ENCODE results near the gene ZC3H18.

- TF ChIP-seq PKNOX1 (IDR thresholded peaks at IDR 0.05) (no peak), HDGF (IDR thresholded peaks at IDR 0.05; ENCODE audit: borderline replicate concordance) (no peak), L3MBTL2 (conservative IDR thresholded peaks at IDR 0.05) (no peak)
Observed at GRCh38 chr16:88521674-88522073, 48.5 kb upstream of the ZC3H18 start.

Measured in HEK293T (cell line).